ENCODE results near the gene USP47.

- TF ChIP-seq CTCF (IDR thresholded peaks at IDR 0.05) (no peak), POLR2A (IDR thresholded peaks at IDR 0.05) (no peak)
Measured at GRCh38 chr11:12005061-12005460, 163.3 kb downstream of the USP47 start.

All from esophagus squamous epithelium (tissue), 4 donors.